NCI-H128 (cell line): ENCODE results near the gene AP5M1.
A peak's percentile ranks its signal among the peaks of the same experiment; 100 is the strongest.
"Not testable (repeated sequence)": the region's sequence is repeated elsewhere in the genome, so short reads cannot be mapped to it uniquely, and the experiment has no call there.

Experiments
- DNase-seq: peaks from one replicate; lab custom pipeline; 2025; ENCODE audit not compliant: unreplicated experiment; lab: John Stamatoyannopoulos, UW

AP5M1 gene, protein sequence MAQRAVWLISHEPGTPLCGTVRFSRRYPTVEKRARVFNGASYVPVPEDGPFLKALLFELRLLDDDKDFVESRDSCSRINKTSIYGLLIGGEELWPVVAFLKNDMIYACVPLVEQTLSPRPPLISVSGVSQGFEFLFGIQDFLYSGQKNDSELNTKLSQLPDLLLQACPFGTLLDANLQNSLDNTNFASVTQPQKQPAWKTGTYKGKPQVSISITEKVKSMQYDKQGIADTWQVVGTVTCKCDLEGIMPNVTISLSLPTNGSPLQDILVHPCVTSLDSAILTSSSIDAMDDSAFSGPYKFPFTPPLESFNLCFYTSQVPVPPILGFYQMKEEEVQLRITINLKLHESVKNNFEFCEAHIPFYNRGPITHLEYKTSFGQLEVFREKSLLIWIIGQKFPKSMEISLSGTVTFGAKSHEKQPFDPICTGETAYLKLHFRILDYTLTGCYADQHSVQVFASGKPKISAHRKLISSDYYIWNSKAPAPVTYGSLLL

DNA sequence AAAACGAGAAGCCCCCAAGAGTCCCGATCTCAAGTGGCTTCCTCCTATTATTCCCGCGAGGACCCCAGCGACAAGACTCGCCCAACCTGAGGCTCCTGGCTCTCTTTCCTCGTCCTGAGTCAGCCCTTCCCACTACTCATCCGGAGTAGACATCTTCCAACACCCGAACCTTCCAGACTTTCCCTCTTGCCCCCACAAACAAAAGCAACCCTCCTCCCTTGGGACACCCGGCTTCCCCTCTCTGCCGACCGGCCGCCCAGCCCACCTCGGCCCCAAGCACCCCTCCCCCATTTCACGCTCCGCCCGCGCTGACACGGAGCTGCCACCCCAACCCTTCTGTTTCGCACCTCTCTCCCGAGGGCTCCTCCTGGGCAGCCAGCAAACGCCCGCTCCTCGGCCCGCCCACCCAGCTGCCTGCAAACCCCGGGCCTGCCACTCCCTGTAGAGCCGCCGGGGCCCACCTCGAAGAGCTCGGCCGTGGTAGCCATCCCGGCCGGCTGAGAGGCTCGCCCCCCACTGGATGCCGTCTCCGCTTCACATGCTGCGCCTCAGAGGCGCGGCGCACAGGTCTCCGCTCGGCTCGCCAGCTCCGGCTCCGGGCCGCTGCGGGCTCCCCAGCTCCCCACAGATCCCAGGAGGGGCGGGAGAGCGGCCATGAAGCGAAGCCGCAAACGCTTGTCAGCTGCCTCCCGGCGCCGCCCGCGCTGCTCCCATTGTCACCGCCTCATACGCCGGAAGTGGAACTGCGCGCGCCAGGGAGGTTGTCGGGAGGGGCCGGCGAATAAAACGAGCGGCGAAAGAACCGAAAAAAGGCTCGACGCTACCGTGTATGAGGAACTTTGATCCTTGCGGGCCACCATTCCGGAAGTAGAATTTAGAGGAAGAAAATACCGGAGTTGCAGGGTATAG is at the start of gene AP5M1, which contains the start of gene EXOC5:
Gene AP5M1 (plus strand): TSS at position 811 of the 909 bp plus-strand sequence. CDS start 344 bp downstream, outside the sequence.
Gene EXOC5 (minus strand): TSS at position 745 of the 909 bp plus-strand sequence. CDS start 257 bp downstream, at position 488.
- peak; percentile 91 for DNase-seq

DNA sequence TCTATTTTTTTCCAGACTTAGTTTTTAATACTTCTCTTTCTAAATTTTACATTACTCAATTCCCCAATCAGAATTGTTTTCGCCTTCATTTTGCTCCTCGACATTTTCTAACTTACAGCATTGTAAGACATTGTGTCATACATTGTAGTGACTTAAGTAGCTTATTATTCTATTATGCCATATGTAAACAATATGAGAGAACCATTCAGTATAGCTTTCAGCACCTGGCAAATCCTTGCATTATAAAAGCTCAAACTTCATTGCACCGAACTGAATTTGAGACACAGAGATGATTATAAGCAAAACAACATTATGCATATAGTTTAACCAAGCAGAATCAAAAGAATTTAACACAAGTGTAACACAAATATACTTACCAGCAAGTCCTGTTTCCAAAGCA is 46.8 kb upstream of the AP5M1 start:
- no peak for DNase-seq

DNA sequence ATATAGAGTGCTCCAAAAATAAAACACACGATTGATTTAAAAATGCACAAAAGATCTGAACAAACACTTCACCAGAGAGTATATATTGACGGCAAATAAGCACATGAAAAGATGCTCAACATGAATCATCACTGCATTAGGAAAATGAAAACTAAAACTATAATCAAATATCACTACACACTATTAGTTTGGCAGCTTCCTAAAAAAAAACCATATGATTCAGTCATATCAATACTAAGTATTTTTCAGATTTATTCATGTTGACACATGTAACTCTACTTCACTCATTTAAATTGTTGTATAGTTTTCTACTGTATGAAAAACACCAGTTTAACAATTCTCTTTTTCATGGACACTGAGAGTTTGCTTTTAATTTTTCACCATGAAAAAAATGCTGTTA is 41.7 kb upstream of the AP5M1 start:
- no peak for DNase-seq

DNA sequence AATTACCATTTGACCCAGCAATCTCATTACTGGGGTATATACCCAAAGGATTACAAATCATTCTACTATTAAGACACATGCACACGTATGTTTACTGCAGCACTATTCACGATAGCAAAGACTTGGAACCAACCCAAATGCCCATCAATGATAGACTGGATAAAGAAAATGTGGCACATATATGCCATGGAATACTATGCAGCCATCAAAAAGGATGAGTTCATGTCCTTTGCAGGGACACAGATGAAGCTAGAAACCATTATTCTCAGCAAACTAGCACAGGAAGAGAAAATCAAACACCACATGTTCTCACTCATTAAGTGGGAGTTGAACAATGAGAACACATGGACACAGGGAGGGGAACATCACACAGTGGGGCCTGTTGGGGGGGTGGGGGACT is 40.5 kb upstream of the AP5M1 start:
- not testable (repeated sequence) for DNase-seq

DNA sequence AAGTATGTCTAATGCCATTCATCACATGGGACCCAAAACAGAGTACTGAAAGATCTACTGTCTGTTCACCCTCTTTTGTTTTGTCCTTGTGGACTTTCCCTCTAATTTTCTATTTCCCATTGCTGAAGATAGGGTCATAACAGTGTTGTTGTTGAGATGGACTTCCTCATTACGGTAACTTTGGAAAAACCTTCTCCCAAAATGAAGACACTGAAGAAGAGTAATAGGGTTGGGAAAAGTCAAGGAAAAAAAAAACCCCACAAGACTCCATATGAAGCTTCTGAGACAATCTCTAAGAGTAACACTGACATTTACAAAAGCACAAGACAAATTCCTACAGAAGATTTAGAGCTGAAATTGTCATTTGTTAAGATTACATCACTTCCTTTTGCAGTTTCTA is 36.8 kb upstream of the AP5M1 start:
- DNase-seq, result no peak

DNA sequence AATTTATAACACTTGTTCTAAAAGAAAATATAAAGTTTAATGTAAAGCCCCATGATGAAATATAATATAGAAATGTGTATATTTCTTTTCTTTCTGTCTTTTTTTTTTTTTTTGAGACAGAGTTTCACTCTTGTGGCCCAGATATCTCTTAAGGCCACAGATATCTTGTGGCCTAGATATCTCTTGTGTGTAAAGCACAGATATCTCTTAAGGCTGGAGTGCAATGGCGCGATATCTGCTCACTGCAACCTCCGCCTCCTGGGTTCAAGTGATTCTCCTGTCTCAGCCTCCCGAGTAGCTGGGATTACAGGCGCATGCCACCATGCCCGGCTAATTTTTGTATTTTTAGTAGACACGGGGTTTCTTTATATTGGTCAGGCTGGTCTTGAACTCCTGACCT is 28.7 kb upstream of the AP5M1 start:
- DNase-seq, result not testable (repeated sequence)

DNA sequence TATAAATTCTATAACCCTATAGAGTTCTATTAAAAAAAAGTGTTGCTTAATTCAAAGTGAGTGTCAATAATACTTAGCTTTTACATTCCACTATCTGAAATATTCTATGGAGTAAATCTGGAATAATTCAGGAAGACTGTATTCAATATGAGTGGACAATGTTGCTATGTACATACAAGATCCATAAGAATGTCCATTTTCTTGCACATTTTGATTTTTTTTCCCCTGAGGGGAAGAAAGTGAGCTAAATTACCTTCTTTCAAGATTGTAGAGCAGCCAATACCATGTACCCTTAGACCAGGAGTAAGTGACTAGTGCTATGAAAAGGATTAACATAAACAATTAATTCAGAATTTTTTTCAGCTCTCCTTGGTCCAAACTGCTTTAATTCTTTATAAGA is 25.5 kb upstream of the AP5M1 start:
- no peak for DNase-seq

DNA sequence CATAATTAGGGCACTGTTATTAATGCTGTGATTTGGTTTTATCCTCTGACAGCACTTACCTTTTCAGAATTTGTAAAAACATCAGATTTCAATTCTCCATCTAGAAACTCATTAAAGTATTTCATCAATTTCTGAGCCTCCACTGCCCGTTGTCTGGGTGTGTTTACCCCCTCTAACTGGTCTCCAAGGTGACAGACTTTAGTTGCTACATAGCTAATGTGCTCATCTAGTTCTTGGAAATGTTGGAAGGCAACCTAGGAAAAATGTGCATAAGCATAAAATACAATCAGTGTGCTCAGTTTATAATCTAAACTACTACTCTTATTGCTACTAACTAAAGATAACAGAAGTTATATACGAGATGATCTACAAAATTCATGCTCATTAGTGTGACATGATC is 24.7 kb upstream of the AP5M1 start:
- DNase-seq, result no peak

DNA sequence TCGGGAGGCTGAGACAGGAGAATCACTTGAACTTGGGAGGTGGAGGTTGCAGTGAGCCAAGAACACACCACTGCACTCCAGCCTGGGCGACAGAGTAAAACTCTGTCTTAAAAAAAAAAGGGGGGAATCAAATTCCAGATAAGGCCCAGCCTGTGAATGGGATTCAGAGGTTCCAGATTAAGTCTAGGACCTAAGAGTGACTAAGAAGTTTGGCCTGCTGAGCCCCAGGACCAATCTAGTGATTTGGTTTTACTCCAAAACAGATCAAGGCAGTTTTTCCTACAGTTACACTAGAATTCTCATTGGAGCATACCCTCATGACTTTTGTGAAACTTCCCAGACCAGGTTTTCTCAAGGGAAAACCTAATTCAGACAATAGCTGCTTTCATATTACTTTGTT is 22.8 kb upstream of the AP5M1 start:
- DNase-seq, result no peak

DNA sequence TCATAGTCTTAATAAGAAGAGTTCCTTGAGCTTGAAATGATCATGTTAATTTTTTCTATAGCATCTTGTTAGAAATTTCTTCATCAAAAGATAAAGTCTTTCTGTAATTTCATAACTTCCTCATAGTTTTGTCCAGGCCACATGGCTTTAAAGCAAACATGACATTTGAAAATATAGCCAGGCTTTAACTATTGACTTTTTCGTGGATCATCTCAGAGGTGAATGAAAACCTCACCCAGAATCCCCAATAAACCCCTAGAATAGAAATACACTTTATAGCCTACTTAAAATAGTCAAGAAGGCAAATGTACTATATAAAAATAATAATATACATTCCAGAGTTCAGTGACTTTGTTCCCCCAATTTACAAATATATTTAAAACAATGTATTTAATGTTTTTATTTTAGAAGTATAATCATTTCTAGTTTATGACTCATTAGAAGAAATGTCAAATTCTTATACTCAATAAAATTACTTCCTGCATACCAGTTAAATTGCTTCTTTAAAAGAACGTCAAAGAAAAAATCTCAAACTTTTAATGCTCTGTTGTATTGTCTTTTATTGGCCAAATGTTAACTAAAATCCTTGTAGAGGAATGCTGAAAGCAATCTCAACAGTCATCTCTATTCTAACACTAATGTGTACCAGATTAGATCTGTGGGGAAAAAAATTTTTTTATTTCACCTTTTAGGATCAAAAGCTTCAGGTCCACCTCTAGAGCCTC is 21.7 kb upstream of the AP5M1 start:
- DNase-seq, result no peak

DNA sequence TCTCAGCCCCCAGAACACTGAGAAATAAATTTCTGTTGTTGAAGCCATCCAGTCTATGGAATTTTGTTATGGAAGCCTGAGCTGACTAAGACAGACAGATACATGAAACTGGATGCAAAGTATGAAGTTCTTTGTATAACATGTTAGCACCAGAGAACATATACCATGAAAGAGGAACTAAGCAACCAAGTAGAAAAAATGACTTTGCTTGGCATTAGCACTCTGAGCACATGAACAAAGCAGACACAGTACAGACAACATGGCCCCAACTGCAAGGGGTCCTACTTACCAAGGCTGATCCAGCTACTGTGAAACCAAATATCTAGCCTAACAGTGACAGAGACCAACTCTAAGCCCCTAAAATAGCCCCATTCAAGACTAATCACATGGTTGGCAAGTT is 13.9 kb upstream of the AP5M1 start:
- no peak for DNase-seq

DNA sequence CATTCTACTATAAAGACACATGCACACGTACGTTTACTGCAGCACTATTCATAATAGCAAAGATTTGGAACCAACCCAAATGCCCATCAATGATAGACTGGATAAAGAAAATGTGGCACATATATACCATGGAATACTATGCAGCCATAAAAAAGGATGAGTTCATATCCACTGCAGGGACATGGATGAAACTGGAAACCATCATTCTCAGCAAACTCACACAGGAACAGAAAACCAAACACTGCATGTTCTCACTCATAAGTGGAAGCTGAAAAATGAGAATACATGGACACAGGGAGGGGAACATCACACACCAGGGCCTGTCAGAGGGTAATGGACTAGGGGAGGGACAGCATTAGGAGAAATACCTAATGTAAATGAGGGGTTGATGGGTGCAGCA is 10.6 kb upstream of the AP5M1 start:
- not testable (repeated sequence) for DNase-seq

DNA sequence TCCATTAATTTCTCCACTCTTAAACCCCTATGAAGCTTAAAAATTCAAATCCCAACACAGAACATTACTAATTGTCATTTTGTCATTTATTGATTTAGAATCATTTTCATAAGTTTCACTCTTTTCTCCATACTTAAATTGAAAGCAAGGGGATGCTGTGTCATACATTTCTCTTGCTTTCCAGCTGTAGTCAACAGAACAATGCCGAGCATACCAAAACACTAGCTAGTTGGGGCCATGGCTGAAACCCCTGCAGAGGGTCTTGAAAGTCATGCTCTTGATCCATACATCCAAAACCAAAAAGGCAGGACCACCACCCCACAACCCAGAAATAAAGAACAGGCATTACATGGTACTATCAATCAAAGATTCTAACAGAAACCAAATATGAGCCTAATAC is 9.1 kb upstream of the AP5M1 start:
- no peak for DNase-seq

DNA sequence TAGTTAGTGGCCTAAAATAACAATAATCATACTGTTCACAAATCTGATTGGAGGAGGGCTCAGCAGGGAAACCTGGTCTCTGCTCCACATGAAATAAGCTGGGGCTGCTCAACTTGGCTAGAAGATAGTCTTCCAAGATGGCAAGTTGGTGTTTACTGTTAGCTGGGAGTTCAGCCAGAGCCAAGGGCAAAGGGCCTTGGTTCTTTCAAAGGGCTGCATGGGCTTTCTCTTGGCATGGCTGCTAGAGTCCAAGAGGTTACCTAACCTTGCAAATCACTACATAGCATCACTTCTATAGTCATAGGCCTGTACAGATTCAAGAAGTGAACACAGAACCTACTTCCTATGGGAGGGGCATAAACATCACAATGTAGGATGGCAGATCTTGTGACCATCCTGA is 7.2 kb upstream of the AP5M1 start:
- DNase-seq, result no peak

DNA sequence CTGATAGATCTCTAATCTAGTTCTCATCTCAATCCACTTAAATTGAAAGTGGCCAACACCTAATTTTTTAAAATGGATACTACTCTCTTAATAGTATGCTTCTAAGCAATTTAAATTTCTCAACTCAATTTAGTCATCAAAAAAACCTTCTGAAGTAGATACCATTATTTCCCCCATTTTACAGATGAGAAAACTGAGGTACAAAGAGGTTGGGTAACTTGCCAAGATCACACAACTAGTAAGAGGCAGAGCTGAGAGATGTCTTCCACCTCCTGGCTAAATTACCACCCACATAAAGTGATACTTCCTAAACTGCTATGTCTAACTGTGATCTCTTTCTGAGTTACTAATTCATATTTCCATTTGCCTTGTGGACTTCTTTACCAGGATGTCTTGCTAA is 6.7 kb upstream of the AP5M1 start:
- no peak for DNase-seq

DNA sequence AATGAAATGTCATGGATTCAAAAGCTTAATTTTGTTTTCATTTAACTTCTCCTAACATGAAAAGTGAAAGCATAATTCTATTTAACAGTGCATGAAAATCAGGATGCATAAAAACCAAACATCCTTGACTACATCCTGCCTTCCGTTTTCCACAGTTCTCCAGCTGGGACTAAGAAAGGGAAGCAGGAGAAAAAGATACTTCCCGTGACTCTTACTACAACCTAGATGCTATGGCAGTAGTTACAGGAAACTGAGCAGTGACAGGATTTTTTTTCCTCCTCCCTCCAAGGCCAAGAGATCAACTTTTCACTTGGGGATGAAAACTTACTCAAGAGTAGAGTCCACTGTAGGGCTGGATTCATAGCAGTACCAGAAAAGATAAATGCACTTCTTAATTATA is 2.7 kb upstream of the AP5M1 start:
- DNase-seq, result no peak

DNA sequence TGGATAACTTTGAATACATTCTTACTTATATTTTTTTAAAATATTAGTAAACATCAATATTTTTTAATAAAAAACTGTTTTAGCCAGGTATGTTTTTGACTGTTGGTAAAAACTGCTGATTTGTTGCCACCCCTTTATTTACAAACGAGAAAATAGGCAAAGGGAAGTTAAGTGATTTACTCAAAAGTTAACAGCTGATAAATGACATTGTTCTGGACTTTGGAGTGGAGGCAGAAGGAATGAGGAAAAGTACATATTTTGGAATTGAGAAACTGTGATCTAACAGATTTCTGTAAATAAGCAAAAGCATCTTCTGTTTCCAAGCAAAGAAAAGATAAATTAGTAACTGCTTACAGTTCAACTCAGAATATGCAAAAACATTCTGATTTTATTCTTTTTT is 4.5 kb downstream of the AP5M1 start:
- DNase-seq, result no peak

DNA sequence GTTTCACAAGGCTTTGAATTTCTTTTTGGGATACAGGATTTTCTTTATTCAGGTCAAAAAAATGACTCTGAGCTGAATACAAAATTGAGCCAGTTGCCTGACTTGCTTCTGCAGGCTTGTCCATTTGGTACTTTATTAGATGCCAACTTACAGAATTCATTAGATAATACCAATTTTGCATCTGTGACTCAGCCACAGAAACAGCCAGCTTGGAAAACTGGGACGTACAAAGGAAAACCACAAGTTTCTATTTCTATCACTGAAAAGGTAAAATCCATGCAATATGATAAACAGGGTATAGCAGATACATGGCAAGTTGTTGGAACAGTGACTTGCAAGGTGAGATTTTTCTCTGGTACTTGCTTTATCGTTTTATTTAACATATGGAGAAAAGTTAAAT is 5.8 kb downstream of the AP5M1 start:
- no peak for DNase-seq

DNA sequence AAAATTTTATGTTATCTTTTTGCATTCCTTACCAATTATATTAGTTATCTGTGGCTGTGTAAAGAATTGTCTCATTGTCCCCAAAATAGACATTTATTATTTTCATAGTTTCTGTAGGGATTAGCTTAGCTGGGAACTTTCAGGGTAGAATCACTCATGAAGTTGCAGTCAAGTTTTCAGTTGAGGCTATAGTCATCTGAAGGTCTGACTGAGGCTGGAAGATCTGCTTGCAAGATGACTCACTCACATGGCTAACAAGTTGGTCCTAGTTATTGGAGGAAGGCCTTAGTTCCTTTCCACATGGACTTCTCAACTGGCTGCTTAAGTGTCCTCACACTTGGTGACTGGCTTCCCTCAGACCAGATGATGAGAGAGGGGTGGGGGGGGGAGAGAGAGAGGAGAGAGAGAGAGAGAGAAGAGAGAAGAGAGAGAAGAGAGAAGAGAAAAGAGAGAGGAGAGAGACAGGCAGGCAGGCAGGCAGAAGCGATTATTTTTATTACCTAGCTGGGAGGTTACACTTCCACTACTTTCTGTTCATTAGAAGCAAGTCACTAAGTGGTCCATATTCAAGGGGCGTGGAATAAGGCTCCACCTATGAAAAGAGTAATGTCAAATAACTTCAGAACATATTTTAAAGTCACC is 6.4 kb downstream of the AP5M1 start:
- DNase-seq, result no peak

DNA sequence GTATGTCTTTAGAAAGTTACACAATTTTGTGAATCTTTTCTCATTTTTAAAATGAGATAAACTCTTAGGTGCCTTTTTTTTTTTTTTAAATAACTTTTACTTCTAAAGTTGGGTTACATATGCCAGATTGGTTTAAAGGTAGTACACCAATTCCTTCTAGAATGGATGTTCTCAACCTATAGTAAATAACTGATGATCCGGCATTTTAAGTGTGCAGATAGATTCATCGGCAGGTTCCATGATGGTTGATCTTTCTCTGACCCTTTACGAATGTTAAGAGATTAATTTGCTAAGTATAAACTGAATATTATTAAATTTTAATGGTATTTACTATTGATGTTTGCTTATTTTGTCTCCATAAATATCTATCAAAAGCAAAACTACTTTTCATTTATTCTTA is 8.3 kb downstream of the AP5M1 start:
- no peak for DNase-seq

DNA sequence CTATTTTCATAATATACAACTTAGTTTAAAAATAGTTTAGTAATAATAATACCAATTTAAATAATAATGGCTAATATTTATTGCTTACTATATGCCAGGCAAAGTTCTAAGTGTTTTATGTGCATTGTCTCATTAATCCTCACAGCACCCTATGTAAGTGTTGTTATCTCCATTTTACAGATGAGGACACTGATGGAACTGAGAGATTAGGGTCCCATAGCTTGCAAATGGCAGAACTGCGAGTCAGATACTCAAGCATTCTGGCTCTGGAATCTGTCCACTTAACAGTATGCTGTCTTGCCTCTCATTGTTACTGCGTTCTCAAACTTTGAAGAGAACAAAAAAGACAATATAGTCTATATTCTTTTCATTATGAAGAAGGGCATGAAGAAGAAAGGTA is 19.0 kb downstream of the AP5M1 start:
- DNase-seq, result no peak
